DND-41 (cell line): Measurements from ENCODE around the gene ALG10B.
"Not testable (repeated sequence)": the region's sequence is repeated elsewhere in the genome, so short reads cannot be mapped to it uniquely, and the experiment has no call there.

Experiments used
- ATAC-seq: fragments of 200-7000 bp; cut with Tn5 transposase; 3 replicates; pipeline ENCODE4 v1.9.1; 2021; ENCODE audit warnings: low read depth; ENCODE audit not compliant: insufficient read depth
- DNase-seq: peaks from one replicate; pipeline ENCODE4 v3.0.0-alpha.2; 2020
- H2AFZ ChIP-seq: 2 replicates; pipeline ENCODE4 v1.6.0; 2012; ENCODE audit warnings: low read depth, low read length
- H3K27ac ChIP-seq: 2 replicates; pipeline ENCODE4 v1.5.1; 2012; ENCODE audit warnings: low read length, inconsistent platforms
- H3K27me3 ChIP-seq: fragments of 200-600 bp; sonication (generic); 2 replicates; pipeline ENCODE4 v1.6.0; 2012; ENCODE audit warnings: low read length, mild to moderate bottlenecking, inconsistent platforms; ENCODE audit not compliant: insufficient read depth, poor library complexity
- H3K36me3 ChIP-seq: 2 replicates; pipeline ENCODE4 v1.5.1; 2012; ENCODE audit warnings: low read length, inconsistent platforms; ENCODE audit not compliant: insufficient read depth
- H3K4me1 ChIP-seq: 2 replicates; pipeline ENCODE4 v1.5.1; 2012; ENCODE audit warnings: mild to moderate bottlenecking, low read length; ENCODE audit not compliant: insufficient read depth
- H3K4me2 ChIP-seq: 2 replicates; pipeline ENCODE4 v1.6.0; 2012; ENCODE audit warnings: mild to moderate bottlenecking, moderate library complexity, low read length, inconsistent platforms; ENCODE audit not compliant: insufficient read depth
- H3K4me3 ChIP-seq, 2 experiments: fragments of 200-600 bp in 1 of 2; shearing (Covaris generic) in 1 of 2; 2 replicates each; pipeline ENCODE4 v1.5.1; 2012 to 2016; ENCODE audit warnings: inconsistent platforms in 2 of 2, low read length in 2 of 2, mild to moderate bottlenecking in 2 of 2, low read depth in 1 of 2, moderate library complexity in 1 of 2
- H3K79me2 ChIP-seq: 2 replicates; pipeline ENCODE4 v1.6.0; 2012; ENCODE audit warnings: low read length, inconsistent platforms; ENCODE audit not compliant: insufficient read depth
- H3K9ac ChIP-seq: 2 replicates; pipeline ENCODE4 v1.6.0; 2012; ENCODE audit warnings: low read depth, mild to moderate bottlenecking, inconsistent platforms, low read length, moderate library complexity
- H3K9me3 ChIP-seq: 2 replicates; pipeline ENCODE4 v1.5.1; 2012; ENCODE audit warnings: low read length, moderate library complexity, mild to moderate bottlenecking, inconsistent platforms; ENCODE audit not compliant: insufficient read depth, severe bottlenecking
- H4K20me1 ChIP-seq: 2 replicates; pipeline ENCODE4 v1.6.0; 2012; ENCODE audit warnings: low read length; ENCODE audit not compliant: insufficient read depth
- EZH2 ChIP-seq: IDR thresholded peaks from 3 replicates; pipeline ENCODE4 v1.6.1; 2012; ENCODE audit warnings: borderline replicate concordance, low read depth, mild to moderate bottlenecking, moderate library complexity, low read length, inconsistent platforms; ENCODE audit not compliant: severe bottlenecking
- TF ChIP-seq, protein P1 (sequence below): IDR thresholded peaks from 2 replicates; pipeline ENCODE4 v1.5.1; 2012; ENCODE audit warnings: borderline replicate concordance, low read length, moderate library complexity, mild to moderate bottlenecking; ENCODE audit not compliant: poor library complexity, severe bottlenecking; ENCODE audit errors: extremely low read depth

The ALG10B gene

DNA sequence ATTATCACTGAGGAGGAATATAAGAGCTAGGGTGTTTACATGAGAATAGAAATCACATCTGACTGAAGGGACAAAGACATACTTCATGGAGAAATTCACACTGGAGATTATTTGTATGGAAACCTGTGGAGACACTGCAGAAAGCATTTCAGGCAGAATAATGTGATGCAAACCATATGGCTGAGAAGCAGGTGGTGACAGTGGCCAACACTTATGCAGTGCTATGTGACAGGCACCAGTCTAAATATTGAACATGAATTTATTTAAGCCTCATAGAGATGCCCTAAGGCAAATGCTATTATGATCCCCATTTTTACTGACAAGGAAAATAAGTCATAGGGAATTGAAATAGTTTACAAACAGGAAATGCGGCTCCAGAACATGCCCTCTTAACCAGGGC lies 16.2 kb downstream of the ALG10B start:
- no peaks in the 10 kb centered on the region for H3K4me1 ChIP-seq
- no peak overlapping the region for H3K4me3 ChIP-seq
- H3K79me2 ChIP-seq: no peaks in the 10 kb centered on the region
- no peaks in the 10 kb centered on the region for H4K20me1 ChIP-seq
- no peaks in the 10 kb centered on the region for H3K9me3 ChIP-seq
- H3K36me3 ChIP-seq: no peaks in the 10 kb centered on the region
- H2AFZ ChIP-seq: no peak overlapping the region
- no peak overlapping the region for H3K27ac ChIP-seq
- H3K4me2 ChIP-seq: no peak overlapping the region
- no peak overlapping the region for H3K9ac ChIP-seq
- no peak for ATAC-seq
- no peaks in the 10 kb centered on the region for H3K27me3 ChIP-seq
- TF ChIP-seq, protein P1, sequence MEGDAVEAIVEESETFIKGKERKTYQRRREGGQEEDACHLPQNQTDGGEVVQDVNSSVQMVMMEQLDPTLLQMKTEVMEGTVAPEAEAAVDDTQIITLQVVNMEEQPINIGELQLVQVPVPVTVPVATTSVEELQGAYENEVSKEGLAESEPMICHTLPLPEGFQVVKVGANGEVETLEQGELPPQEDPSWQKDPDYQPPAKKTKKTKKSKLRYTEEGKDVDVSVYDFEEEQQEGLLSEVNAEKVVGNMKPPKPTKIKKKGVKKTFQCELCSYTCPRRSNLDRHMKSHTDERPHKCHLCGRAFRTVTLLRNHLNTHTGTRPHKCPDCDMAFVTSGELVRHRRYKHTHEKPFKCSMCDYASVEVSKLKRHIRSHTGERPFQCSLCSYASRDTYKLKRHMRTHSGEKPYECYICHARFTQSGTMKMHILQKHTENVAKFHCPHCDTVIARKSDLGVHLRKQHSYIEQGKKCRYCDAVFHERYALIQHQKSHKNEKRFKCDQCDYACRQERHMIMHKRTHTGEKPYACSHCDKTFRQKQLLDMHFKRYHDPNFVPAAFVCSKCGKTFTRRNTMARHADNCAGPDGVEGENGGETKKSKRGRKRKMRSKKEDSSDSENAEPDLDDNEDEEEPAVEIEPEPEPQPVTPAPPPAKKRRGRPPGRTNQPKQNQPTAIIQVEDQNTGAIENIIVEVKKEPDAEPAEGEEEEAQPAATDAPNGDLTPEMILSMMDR: no peak
- no peak for TF ChIP-seq EZH2
- DNase-seq: no peak

DNA sequence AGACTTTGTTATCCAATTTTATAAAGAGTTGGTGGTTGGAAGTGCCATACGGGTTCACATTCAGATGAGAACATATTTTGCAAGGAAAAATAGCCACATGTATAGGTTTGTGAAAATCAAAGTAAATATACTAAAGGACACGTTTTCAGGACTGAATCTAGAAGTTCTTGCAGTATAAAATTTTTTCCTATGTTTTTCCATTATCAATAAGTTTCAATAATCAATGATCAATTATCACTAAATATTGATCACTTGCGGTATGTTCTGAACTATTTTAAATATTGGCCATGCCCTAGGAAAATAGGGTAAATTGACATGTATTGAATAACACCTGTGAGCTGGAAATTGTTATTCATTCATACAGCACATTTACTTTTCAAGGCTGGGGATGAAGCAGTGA lies 25.9 kb downstream of the ALG10B start:
- no peaks in the 10 kb centered on the region for H3K36me3 ChIP-seq
- H2AFZ ChIP-seq: no peak overlapping the region
- ATAC-seq: no peak
- no peaks in the 10 kb centered on the region for H3K27me3 ChIP-seq
- no peak for TF ChIP-seq EZH2
- TF ChIP-seq, protein P1: no peak
- H3K4me2 ChIP-seq: no peak overlapping the region
- no peak for DNase-seq
- no peak overlapping the region for H3K4me3 ChIP-seq
- H3K9ac ChIP-seq: no peak overlapping the region
- no peaks in the 10 kb centered on the region for H3K9me3 ChIP-seq
- H3K27ac ChIP-seq: no peak overlapping the region
- no peaks in the 10 kb centered on the region for H4K20me1 ChIP-seq
- H3K4me1 ChIP-seq: no peaks in the 10 kb centered on the region
- H3K79me2 ChIP-seq: no peaks in the 10 kb centered on the region

DNA sequence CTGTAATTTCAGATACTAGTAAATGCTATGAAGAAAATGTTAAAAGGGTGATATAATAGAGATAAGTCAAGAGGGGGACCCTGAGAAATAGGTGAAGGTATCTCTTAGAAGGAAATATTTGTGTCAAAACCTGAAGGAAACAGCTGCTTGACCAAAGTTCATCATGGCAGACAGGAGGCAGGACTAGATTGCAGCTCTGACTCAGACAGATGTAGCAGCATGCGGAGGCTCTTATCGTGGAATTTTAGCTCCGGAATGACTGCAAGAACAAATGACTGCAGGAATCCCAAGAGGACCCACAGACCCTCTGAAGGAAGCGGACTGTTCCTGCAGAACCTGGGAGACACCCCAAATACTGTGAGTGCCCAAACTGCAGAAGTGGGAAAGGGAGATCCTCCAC lies 26.7 kb downstream of the ALG10B start:
- H3K4me2 ChIP-seq, H2AFZ ChIP-seq, H3K9ac ChIP-seq, DNase-seq, H3K36me3 ChIP-seq, H3K27me3 ChIP-seq, H3K4me1 ChIP-seq, H3K4me3 ChIP-seq, H3K27ac ChIP-seq, H3K79me2 ChIP-seq, H3K9me3 ChIP-seq, H4K20me1 ChIP-seq, ATAC-seq: not testable (repeated sequence)

DNA sequence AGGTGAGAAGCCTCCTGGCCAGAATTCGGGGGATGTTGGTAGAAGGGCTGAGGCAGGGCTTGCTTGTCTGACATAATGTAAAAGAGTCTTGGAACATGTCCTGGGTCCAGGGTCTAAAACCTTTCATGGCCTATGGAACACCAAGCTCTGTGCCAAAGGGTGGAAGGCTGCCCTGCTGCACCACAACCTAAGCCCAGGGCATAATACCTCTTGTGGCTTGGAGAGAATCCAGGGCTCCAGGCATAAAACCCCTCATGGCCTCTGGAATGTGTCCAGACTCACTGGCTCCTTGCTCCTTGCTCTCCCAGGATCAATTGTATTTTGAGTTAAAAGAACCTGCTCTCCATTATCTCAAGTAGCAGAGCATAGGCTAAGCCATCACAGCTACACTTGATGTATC lies 27.3 kb downstream of the ALG10B start:
- not testable (repeated sequence) for H3K9me3 ChIP-seq, H2AFZ ChIP-seq, DNase-seq, H3K36me3 ChIP-seq, ATAC-seq, H3K9ac ChIP-seq, H4K20me1 ChIP-seq, H3K27me3 ChIP-seq, H3K79me2 ChIP-seq, H3K4me3 ChIP-seq, H3K4me2 ChIP-seq, H3K4me1 ChIP-seq, H3K27ac ChIP-seq
